ENCODE measurements around the gene NLRP1.

The NLRP1 gene

DNA sequence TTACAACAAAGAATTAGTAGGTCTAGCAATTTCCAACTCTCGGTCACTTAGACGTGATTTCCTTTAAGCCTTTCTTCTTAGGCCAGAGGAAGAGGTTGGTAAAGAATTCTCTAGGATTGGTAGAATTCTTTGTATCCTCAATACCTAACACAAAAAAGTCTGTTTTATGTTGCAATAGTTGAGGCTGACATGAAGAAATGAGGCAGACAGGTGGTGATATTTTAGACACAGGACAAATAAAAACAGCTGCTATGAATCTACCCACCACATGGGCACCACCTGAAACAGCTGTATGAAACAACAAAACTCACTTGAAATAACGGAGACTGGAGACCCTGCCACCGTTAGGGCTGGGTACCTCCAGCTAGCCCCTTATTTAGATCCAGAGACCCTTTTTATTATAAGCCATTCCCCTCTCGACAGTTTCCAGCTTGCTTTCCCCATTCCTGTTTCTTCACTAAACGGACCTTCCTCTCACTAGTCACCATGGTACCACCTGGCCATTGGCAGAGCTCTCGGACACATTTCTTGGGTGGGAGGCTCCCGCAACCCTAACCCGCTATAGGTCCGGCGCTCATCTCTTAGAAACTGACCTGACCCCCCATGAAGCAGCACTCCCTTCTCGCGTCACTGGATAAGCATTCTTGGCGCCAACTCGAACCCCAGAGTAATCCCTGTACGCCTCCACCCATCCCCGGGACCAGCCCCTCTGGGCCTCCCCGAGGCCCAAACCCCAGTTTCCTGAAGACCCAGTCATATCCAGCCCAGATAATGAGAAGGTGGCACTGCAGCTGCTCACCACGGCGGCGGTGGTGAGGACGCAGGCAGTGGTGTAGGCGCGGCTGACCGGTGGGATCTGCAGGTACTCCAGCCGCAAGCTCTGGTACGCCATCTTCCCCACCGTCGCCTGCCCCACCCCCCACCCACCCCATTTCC is 98.8 kb downstream of the NLRP1 start, which contains the start of gene DERL2:
DERL2 (minus strand) TSS at position 909 of the 936 bp plus-strand sequence; CDS start at position 892, 17 bp downstream.
- no peak for DNase-seq
- H3K4me1 ChIP-seq = no peaks in the 10 kb centered on the region
- peak within 1 kb of the TSS; percentile 85 for H3K4me3 ChIP-seq (ENCODE audit: low read depth, low read length)
- peaks cover 8% of the 10 kb centered on the region for H3K36me3 ChIP-seq
- H3K27me3 ChIP-seq = no peaks in the 10 kb centered on the region
- TF ChIP-seq, protein P1, sequence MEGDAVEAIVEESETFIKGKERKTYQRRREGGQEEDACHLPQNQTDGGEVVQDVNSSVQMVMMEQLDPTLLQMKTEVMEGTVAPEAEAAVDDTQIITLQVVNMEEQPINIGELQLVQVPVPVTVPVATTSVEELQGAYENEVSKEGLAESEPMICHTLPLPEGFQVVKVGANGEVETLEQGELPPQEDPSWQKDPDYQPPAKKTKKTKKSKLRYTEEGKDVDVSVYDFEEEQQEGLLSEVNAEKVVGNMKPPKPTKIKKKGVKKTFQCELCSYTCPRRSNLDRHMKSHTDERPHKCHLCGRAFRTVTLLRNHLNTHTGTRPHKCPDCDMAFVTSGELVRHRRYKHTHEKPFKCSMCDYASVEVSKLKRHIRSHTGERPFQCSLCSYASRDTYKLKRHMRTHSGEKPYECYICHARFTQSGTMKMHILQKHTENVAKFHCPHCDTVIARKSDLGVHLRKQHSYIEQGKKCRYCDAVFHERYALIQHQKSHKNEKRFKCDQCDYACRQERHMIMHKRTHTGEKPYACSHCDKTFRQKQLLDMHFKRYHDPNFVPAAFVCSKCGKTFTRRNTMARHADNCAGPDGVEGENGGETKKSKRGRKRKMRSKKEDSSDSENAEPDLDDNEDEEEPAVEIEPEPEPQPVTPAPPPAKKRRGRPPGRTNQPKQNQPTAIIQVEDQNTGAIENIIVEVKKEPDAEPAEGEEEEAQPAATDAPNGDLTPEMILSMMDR (IDR thresholded peaks at IDR 0.05; ENCODE audit: low read depth, low read length) = no peak
- H3K9me3 ChIP-seq = no peaks in the 10 kb centered on the region

DNA sequence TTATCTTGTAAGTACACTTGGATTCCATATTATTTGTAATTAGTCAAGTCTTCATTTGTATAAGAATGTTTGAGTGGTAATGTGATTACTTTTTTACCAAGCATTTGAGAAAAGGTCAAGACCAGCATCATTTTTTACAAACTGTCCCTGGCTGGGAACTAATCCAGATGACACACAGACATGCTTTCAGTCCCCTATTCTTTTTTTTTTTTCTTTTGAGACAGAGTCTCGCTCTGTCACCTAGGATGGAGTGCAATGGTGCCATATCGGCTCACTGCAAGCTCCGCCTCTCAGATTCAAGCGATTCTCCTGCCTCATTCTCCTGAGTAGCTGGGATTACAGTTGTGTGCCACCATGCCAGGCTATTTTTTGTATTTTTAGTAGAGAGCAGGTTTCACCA is 102.9 kb downstream of the NLRP1 start:
- Histone ChIP-seq H3K9me3 (no peaks in the 10 kb centered on the region), H3K27me3 (no peaks in the 10 kb centered on the region), H3K4me1 (no peaks in the 10 kb centered on the region), H3K36me3 (no peaks in the 10 kb centered on the region; the same call in none of the 2 replicates), H3K4me3 (ENCODE audit: low read depth, low read length) (no peak overlapping the region)
- no peak for DNase-seq
- TF ChIP-seq, protein P1 (IDR thresholded peaks at IDR 0.05; ENCODE audit: low read depth, low read length) = no peak

DNA sequence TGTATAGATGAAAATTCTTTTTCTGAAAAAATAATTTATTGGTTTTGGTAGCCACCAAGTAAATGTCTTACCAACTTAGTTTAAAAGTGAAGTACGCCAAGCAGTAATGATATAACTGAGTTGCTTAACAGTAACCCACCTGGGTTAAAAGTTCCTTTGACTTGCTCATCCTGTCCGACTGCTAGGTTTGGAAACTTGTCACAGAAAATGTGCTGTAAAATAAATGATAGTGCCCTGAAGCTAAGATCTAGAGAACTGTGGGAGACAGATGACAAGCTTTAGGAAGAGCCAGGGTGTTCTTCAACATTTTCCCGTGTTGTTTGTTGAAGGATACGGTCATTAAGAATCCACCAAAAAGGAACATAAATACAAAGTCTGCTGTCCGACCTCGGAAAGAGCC is 103.3 kb downstream of the NLRP1 start:
- TF ChIP-seq, protein P1 (IDR thresholded peaks at IDR 0.05; ENCODE audit: low read depth, low read length) = no peak
- Histone ChIP-seq H3K9me3 (no peaks in the 10 kb centered on the region), H3K4me3 (ENCODE audit: low read depth, low read length) (no peak overlapping the region), H3K36me3 (no peaks in the 10 kb centered on the region; the same call in none of the 2 replicates), H3K4me1 (no peaks in the 10 kb centered on the region), H3K27me3 (no peaks in the 10 kb centered on the region)
- no peak for DNase-seq

DNA sequence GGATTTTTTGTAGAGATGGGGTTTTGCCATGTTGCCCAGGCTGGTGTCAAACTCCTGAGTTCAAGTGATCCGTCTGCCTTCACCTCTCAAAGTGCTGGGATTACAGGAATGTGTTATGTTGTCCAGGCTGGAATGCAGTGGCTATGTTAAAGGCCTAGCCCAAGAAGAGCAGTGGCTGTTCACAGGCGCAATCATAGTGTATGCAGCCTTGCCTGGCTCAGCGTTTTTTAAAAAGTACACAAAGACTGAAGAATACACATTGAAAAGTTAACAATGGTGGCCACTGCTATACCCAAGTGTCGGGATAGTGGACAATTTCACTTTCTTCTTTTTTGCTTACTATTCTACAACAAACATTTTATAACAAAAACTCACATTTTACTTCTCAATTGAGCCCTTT is 105.3 kb downstream of the NLRP1 start:
- Histone ChIP-seq H3K4me1 (no peaks in the 10 kb centered on the region), H3K36me3 (no peaks in the 10 kb centered on the region; the same call in none of the 2 replicates), H3K4me3 (ENCODE audit: low read depth, low read length) (no peak overlapping the region), H3K27me3 (no peaks in the 10 kb centered on the region), H3K9me3 (no peaks in the 10 kb centered on the region)
- no peak for DNase-seq
- TF ChIP-seq, protein P1 (IDR thresholded peaks at IDR 0.05; ENCODE audit: low read depth, low read length) = no peak

DNA sequence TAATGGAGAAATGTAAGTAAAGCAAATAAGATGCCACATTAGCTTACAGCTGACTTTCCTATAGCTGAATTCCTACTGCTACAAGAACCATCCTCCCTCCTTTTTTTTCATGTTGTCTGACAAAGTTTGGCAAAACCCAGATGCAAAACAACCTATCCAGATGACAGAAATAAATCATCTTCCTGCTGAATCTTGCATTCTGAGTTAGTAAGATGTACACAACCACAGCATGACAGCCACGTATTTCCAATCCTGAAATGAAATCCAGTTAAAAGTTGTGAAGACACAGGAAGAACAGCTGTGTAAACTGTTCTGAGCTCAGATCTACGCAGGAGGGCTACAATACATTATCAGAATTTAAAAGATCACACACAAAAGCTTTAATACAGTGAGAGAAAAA is 110.4 kb downstream of the NLRP1 start:
- TF ChIP-seq, protein P1 (IDR thresholded peaks at IDR 0.05; ENCODE audit: low read depth, low read length) = no peak
- H3K9me3 ChIP-seq = no peaks in the 10 kb centered on the region
- no peak for DNase-seq
- no peak overlapping the region for H3K4me3 ChIP-seq (ENCODE audit: low read depth, low read length)
- no peaks in the 10 kb centered on the region for H3K27me3 ChIP-seq
- no peaks in the 10 kb centered on the region; the same call in 1 of the 2 replicates for H3K36me3 ChIP-seq
- H3K4me1 ChIP-seq = no peaks in the 10 kb centered on the region

DNA sequence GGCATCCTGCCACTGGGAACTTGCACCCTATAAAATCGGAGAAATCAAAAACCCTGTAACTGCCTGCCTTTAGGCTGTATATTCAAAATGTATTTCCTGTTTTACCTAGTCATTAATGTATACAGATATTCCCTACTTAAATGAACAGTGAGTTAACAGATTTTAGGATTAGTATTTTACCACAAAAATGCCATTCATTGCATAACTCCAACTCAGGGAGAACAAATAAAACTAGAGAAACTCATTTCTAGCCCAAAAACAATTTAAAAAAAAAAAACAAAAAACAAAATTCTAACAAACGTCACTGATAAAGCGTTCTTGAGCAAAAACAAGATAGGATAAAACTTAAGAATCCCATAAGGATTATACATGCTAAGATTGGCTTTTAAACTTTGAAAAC is 111.8 kb downstream of the NLRP1 start:
- H3K4me1 ChIP-seq = no peaks in the 10 kb centered on the region
- no peak overlapping the region for H3K4me3 ChIP-seq (ENCODE audit: low read depth, low read length)
- H3K27me3 ChIP-seq = no peaks in the 10 kb centered on the region
- no peaks in the 10 kb centered on the region; the same call in 1 of the 2 replicates for H3K9me3 ChIP-seq
- TF ChIP-seq, protein P1 (IDR thresholded peaks at IDR 0.05; ENCODE audit: low read depth, low read length) = no peak
- no peak for DNase-seq
- no peaks in the 10 kb centered on the region; the same call in 1 of the 2 replicates for H3K36me3 ChIP-seq
